Endothelial cell of umbilical vein (primary cell): ENCODE data around the gene TPM4. TPM values are rescaled to one million over a fixed set of nuclear protein-coding genes. Genes with fewer than 3 reads are reported as not detected.

ENCODE experiments used
- BruUV-seq: library from RNA; stranded (reverse); fragments of 400-500 nt; replicated peaks from 2 replicates; lab custom pipeline; 2021; lab: Mats Ljungman, UMichigan
- CTCF ChIA-PET: fragments of 300-600, 350-600 bp; sonication (Branson Sonifier 250); formaldehyde crosslinking; loops from one replicate; lab custom pipeline; 2021; ENCODE audit warnings: antibody characterized with exemption, inconsistent platforms; lab: Charles Lee
- POLR2A ChIA-PET: fragments of 300-600, 350-600 bp; sonication (Branson Sonifier 250); formaldehyde crosslinking; loops from one replicate; lab custom pipeline; 2021; ENCODE audit warnings: antibody characterized with exemption, inconsistent platforms; lab: Charles Lee
- DNase-seq: peaks from one replicate; pipeline ENCODE4 v3.0.0-alpha.2; 2011; ENCODE audit warnings: low read depth, low spot score
- FAIRE-seq: peaks from 2 replicates; lab custom pipeline; 2011; peaks lifted over from hg19 to GRCh38; lab: Jason Lieb, UNC
- H2AFZ ChIP-seq: 2 replicates; pipeline ENCODE4 v1.6.0; 2012; ENCODE audit warnings: low read depth, low read length, control low read depth, inconsistent platforms
- H3K27ac ChIP-seq: 2 replicates; pipeline ENCODE4 v1.5.1; 2011; ENCODE audit warnings: low read depth, mild to moderate bottlenecking, control low read depth, low read length, moderate library complexity; ENCODE audit not compliant: insufficient read depth
- H3K27me3 ChIP-seq, 2 experiments: 2 replicates each; pipeline versions ENCODE4 v1.6.0 to v1.6.1; 2011; ENCODE audit warnings: low read length in 2 of 2, mixed read lengths in 1 of 2; ENCODE audit not compliant: control insufficient read depth in 2 of 2, insufficient read depth in 2 of 2
- H3K36me3 ChIP-seq, 2 experiments: 2 replicates in 1 of 2; 3 replicates in 1 of 2; pipeline ENCODE4 v1.5.1; 2011; ENCODE audit warnings: low read length in 2 of 2, mild to moderate bottlenecking in 1 of 2, moderate library complexity in 1 of 2; ENCODE audit not compliant: control insufficient read depth in 2 of 2, insufficient read depth in 2 of 2; ENCODE audit errors: extremely low read depth in 1 of 2
- H3K4me1 ChIP-seq: 3 replicates; pipeline ENCODE4 v1.5.1; 2011; ENCODE audit warnings: mild to moderate bottlenecking, low read length; ENCODE audit not compliant: control insufficient read depth, insufficient read depth; ENCODE audit errors: extremely low read depth
- H3K4me2 ChIP-seq: 2 replicates; pipeline ENCODE4 v1.6.1; 2011; ENCODE audit warnings: low read length, control low read depth, mixed read lengths; ENCODE audit not compliant: insufficient read depth
- H3K4me3 ChIP-seq, 3 experiments: fragments of 200-600 bp in 1 of 3; sonication (generic), shearing (Covaris generic) in 1 of 3; replicated peaks in 1 of 3; 2 replicates each; pipeline ENCODE4 v1.5.1; 2011 to 2016; ENCODE audit warnings: control low read depth in 3 of 3, low read length in 3 of 3, mild to moderate bottlenecking in 2 of 3, inconsistent platforms in 1 of 3, low read depth in 1 of 3, moderate library complexity in 1 of 3; ENCODE audit not compliant: insufficient read depth in 1 of 3
- H3K79me2 ChIP-seq: 2 replicates; pipeline ENCODE4 v1.6.0; 2012; ENCODE audit warnings: low read length, inconsistent platforms; ENCODE audit not compliant: control insufficient read depth, insufficient read depth
- H3K9ac ChIP-seq: replicated peaks from 2 replicates; pipeline ENCODE3; 2011; ENCODE audit warnings: low read length, control low read depth; ENCODE audit not compliant: insufficient read depth; ENCODE audit errors: extremely low read depth
- H3K9me1 ChIP-seq: replicated peaks from 3 replicates; pipeline ENCODE4 v1.6.0; 2011; ENCODE audit warnings: mild to moderate bottlenecking, low read length; ENCODE audit not compliant: control insufficient read depth, insufficient read depth; ENCODE audit errors: extremely low read depth
- H3K9me3 ChIP-seq: replicated peaks from 2 replicates; pipeline ENCODE4 v1.5.1; 2012; ENCODE audit warnings: low read length, inconsistent platforms; ENCODE audit not compliant: control insufficient read depth, insufficient read depth
- H4K20me1 ChIP-seq: replicated peaks from 2 replicates; pipeline ENCODE3; 2011; ENCODE audit warnings: mild to moderate bottlenecking, low read length; ENCODE audit not compliant: control insufficient read depth, insufficient read depth; ENCODE audit errors: extremely low read depth
- CTCF ChIP-seq, 2 donors: IDR thresholded peaks; 1 replicate in 1 of 2; 2 replicates in 1 of 2; pipeline ENCODE4 v1.5.1; 2011; ENCODE audit warnings: low read length in 2 of 2, mild to moderate bottlenecking in 2 of 2, moderate library complexity in 2 of 2, control low read depth in 1 of 2, inconsistent platforms in 1 of 2, low read depth in 1 of 2; ENCODE audit not compliant: insufficient read depth in 1 of 2; ENCODE audit errors: extremely low read depth in 1 of 2
- EZH2 ChIP-seq: IDR thresholded peaks from 2 replicates; pipeline ENCODE4 v1.6.1; 2012; ENCODE audit warnings: borderline replicate concordance, low read depth, mild to moderate bottlenecking, moderate library complexity, low read length, inconsistent platforms; ENCODE audit not compliant: severe bottlenecking
- FOS ChIP-seq: IDR thresholded peaks from 2 replicates; pipeline ENCODE4 v1.6.1; 2011; ENCODE audit warnings: mild to moderate bottlenecking, low read length, moderate library complexity, borderline replicate concordance; ENCODE audit not compliant: insufficient read depth
- GATA2 ChIP-seq: IDR thresholded peaks from 2 replicates; pipeline ENCODE4 v1.7.0; 2011; ENCODE audit warnings: low read depth, mild to moderate bottlenecking, moderate library complexity, mixed read lengths, low read length; ENCODE audit not compliant: insufficient read length, insufficient read depth
- JUN ChIP-seq: IDR thresholded peaks from 2 replicates; pipeline ENCODE4 v1.6.1; 2011; ENCODE audit warnings: borderline replicate concordance, low read depth; ENCODE audit not compliant: insufficient read length, insufficient read depth
- MYC ChIP-seq: IDR thresholded peaks from one replicate; pipeline ENCODE4 v1.6.1; 2011; ENCODE audit warnings: mild to moderate bottlenecking, low read depth, low read length
- POLR2A ChIP-seq: IDR thresholded peaks from 2 replicates; pipeline ENCODE4 v1.6.1; 2012; ENCODE audit warnings: low read depth, mild to moderate bottlenecking, control low read depth, low read length
- POLR2AphosphoS5 ChIP-seq: IDR thresholded peaks from 2 replicates; pipeline ENCODE4 v1.6.1; 2012; ENCODE audit warnings: low read depth, mild to moderate bottlenecking, control low read depth, low read length, moderate library complexity; ENCODE audit not compliant: insufficient read depth
- dilution Hi-C: fragments of 300-500 bp; cut with MboI; formaldehyde crosslinking; loops from one replicate; pipeline ENCODE4 v1.15.0; 2019; ENCODE audit warnings: low sequenced_read_pairs; ENCODE audit not compliant: extremely low pct_ligation_motif_present
- intact Hi-C: fragments of 100-400 bp; cut with micrococcal nuclease; formaldehyde crosslinking; loops from one replicate; pipeline ENCODE4 v1.10.0; 2022
- polyA plus RNA-seq, 4 experiments: library from polyadenylated mRNA; depleted of rRNA in 3 of 4; stranded (reverse) in 3 of 4; unstranded in 1 of 4; fragments of >200 nt; gene quantifications; 2 replicates each; pipeline versions ENCODE4 v1.2.1 to v1.2.3, GENCODE V29; 2011 to 2012; ENCODE audit warnings: missing spikeins in 1 of 4
- total RNA-seq: library from RNA; stranded (reverse); gene quantifications from 2 replicates; pipeline ENCODE4 v1.2.3, GENCODE V29; 2021
- TF ChIP-seq, protein P1 (sequence below): IDR thresholded peaks from 2 replicates; pipeline ENCODE4 v1.6.1; 2011; ENCODE audit not compliant: insufficient read depth, insufficient read length

The TPM4 gene
- total and polyA plus RNA-seq, 2 donors (not counting 3 experiments of a cell fraction or from before 2014, with no cell fraction given), result 430 to 924 TPM

- Histone ChIP-seq H3K27me3 (peaks cover 0 to 3% of the 10 kb centered on the region in 2 experiments), H3K9me3 (no peaks in the 10 kb centered on the region), H3K4me3 (no peak overlapping the region), H2AFZ (no peak overlapping the region), H3K27ac (no peak overlapping the region), H4K20me1 (no peaks in the 10 kb centered on the region), H3K9ac (no peak overlapping the region), H3K4me1 (peaks cover 15% of the 10 kb centered on the region), H3K79me2 (no peaks in the 10 kb centered on the region), H3K4me2 (no peak overlapping the region), H3K36me3 (no peaks in the 10 kb centered on the region), H3K9me1 (no peaks in the 10 kb centered on the region)
- intact Hi-C loops (no loop called here), dilution Hi-C loops (no loop called here)
- ChIA-PET POLR2A (interaction anchor here (1.1 kb wide), 1 partner anchor 16 kb away, joined by 18 read pairs; no protein-coding TSS in a partner anchor), CTCF (interaction anchor here (0.7 to 10.4 kb wide), 7 partner anchors 10 to 119 kb away, joined by 3 to 84 read pairs (median 7); partner anchors contain the start of gene TPM4)
- no TSS peak for BruUV-seq
- no peak for FAIRE-seq
- TF ChIP-seq FOS (no peak), CTCF (IDR thresholded peaks at IDR 0.05; ENCODE audit: extremely low read depth in 1 of 2, insufficient read depth in 1 of 2, low read depth in 1 of 2, low read length in 2 of 2) (no peak), JUN (no peak), EZH2 (no peak), POLR2A (no peak), POLR2AphosphoS5 (no peak), MYC (no peak), GATA2 (no peak)
- TF ChIP-seq, protein P1, sequence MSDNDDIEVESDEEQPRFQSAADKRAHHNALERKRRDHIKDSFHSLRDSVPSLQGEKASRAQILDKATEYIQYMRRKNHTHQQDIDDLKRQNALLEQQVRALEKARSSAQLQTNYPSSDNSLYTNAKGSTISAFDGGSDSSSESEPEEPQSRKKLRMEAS, result no peak
- DNase-seq, result no peak
Measured at GRCh38 chr19:16061943-16062342, 14.4 kb upstream of the TPM4 start.
